Activated CD8-positive, alpha-beta memory T cell treated with anti-CD3 and anti-CD28 coated beads for 24 hours (primary cell): ENCODE data around the gene LRRC49.
"Not testable (repeated sequence)": the region's sequence is repeated elsewhere in the genome, so short reads cannot be mapped to it uniquely, and the experiment has no call there.

ENCODE experiments used
- DNase-seq: peaks from one replicate; pipeline ENCODE4 v3.0.0-alpha.2; 2020

The LRRC49 gene

GRCh38 chr15:70892002-70892911 lies at the start of gene LRRC49, which contains the start of gene THAP10:
LRRC49 (plus strand) TSS chr15:70892826; CDS start chr15:70892895, 69 bp downstream.
THAP10 (minus strand) TSS chr15:70892433; CDS start chr15:70892272, 161 bp downstream.
- peak; percentile 75 for DNase-seq

GRCh38 chr15:70845602-70846360 lies 46.8 kb upstream of the LRRC49 start:
- DNase-seq: no peak

GRCh38 chr15:70851889-70852288 lies 40.7 kb upstream of the LRRC49 start:
- DNase-seq: no peak

- no peak for DNase-seq
Observed at GRCh38 chr15:70852501-70853317, 39.9 kb upstream of the LRRC49 start.

GRCh38 chr15:70853318-70853972 lies 39.2 kb upstream of the LRRC49 start:
- no peak for DNase-seq

- DNase-seq: peak; percentile 69
Observed at GRCh38 chr15:70853973-70854665, 38.5 kb upstream of the LRRC49 start, which contains the start of gene LARP6. LARP6 (minus strand) TSS chr15:70854157; CDS start chr15:70854088, 69 bp downstream.

- no peak for DNase-seq
Observed at GRCh38 chr15:70854666-70854976, 38.0 kb upstream of the LRRC49 start.

- no peak for DNase-seq
Observed at GRCh38 chr15:70855764-70856163, 36.9 kb upstream of the LRRC49 start.

GRCh38 chr15:70856177-70856883 lies 36.3 kb upstream of the LRRC49 start:
- no peak for DNase-seq

- no peak for DNase-seq
Observed at GRCh38 chr15:70856884-70857561, 35.6 kb upstream of the LRRC49 start.

- no peak for DNase-seq
Observed at GRCh38 chr15:70857562-70858285, 34.9 kb upstream of the LRRC49 start.

GRCh38 chr15:70858614-70859321 lies 33.9 kb upstream of the LRRC49 start:
- not testable (repeated sequence) for DNase-seq

- DNase-seq: no peak
Observed at GRCh38 chr15:70859322-70859908, 33.2 kb upstream of the LRRC49 start.

GRCh38 chr15:70859998-70860397 lies 32.6 kb upstream of the LRRC49 start:
- no peak for DNase-seq

- DNase-seq: no peak
Observed at GRCh38 chr15:70863450-70864218, 29.0 kb upstream of the LRRC49 start.

GRCh38 chr15:70866982-70867641 lies 25.5 kb upstream of the LRRC49 start:
- DNase-seq: no peak

- DNase-seq: no peak
Observed at GRCh38 chr15:70867911-70868467, 24.6 kb upstream of the LRRC49 start.
